Fibroblast of lung (primary cell): ENCODE measurements around the gene E2F1.

Experiments used
- EZH2 ChIP-seq: IDR thresholded peaks from 2 replicates; pipeline ENCODE4 v1.5.1; 2012; ENCODE audit warnings: low read length, control low read depth, mild to moderate bottlenecking; ENCODE audit errors: missing control alignments
- TF ChIP-seq, protein P1 (sequence below), 2 donors: IDR thresholded peaks in 1 of 2; conservative IDR thresholded peaks in 1 of 2; 1 replicate in 1 of 2; 2 replicates in 1 of 2; pipeline ENCODE4 v1.5.1; 2011 to 2012; ENCODE audit warnings: low read length in 2 of 2, control low read depth in 1 of 2, inconsistent platforms in 1 of 2, low read depth in 1 of 2, mild to moderate bottlenecking in 1 of 2

DNA sequence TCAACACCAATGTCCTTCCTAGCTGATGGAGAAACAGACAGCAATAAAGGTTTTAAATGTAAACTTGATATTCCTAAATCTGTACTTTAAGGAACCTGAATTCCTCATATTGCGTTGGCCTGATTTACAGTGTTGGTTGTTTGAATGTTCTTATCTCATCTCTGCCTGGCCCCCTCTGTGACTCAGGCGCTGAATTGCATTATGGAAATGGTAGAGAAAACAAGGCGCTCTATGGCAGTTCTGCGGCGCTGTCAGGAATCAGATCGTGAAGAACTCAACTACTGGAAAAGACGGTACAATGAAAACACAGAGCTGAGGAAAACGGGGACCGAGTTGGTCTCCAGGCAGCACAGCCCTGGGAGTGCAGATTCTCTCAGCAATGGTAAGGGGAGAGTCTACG, 56.7 kb downstream of the E2F1 start:
- TF ChIP-seq, protein P1, sequence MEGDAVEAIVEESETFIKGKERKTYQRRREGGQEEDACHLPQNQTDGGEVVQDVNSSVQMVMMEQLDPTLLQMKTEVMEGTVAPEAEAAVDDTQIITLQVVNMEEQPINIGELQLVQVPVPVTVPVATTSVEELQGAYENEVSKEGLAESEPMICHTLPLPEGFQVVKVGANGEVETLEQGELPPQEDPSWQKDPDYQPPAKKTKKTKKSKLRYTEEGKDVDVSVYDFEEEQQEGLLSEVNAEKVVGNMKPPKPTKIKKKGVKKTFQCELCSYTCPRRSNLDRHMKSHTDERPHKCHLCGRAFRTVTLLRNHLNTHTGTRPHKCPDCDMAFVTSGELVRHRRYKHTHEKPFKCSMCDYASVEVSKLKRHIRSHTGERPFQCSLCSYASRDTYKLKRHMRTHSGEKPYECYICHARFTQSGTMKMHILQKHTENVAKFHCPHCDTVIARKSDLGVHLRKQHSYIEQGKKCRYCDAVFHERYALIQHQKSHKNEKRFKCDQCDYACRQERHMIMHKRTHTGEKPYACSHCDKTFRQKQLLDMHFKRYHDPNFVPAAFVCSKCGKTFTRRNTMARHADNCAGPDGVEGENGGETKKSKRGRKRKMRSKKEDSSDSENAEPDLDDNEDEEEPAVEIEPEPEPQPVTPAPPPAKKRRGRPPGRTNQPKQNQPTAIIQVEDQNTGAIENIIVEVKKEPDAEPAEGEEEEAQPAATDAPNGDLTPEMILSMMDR (conservative IDR thresholded peaks at IDR 0.05 in 1 of 2, IDR thresholded peaks at IDR 0.05 in 1 of 2; ENCODE audit: low read depth in 1 of 2, low read length in 2 of 2) = no peak
- no peak for TF ChIP-seq EZH2
